ENCODE data around the gene BBS10.

DNA sequence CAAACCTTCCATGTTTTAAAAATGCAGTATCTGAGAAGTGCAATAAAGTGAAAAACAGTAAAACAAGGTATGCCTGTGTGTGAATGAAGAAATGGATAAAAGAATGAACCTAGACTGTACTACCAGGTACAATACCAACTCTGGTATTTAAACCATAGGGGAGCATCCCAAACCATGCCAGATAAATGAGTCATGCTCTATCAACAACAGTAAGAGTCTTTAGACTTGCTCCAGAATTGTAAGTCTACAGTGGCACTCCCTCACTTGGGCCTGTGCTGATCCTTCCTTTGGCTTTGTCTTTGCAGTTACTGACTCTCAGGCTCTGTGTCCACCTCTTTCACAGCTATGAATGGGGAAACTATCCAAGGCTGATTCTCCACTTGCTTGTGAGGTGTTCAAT lies 38.1 kb downstream of the BBS10 start:
- TF ChIP-seq FOXP2 (optimal IDR thresholded peaks at IDR 0.05; ENCODE audit: control extremely low read depth, extremely low read length, insufficient read depth) (no peak), POLR2AphosphoS5 (IDR thresholded peaks at IDR 0.05; ENCODE audit: borderline replicate concordance, low read depth, low read length) (no peak)

Measured in SK-N-MC (cell line).